NCI-H510A treated with DMSO at 0.1 percent for 48 hours (cell line): ENCODE measurements around the gene CREG2.

ENCODE experiments used
- DNase-seq: peaks from one replicate; lab custom pipeline; 2025; lab: John Stamatoyannopoulos, UW

The CREG2 gene

DNA sequence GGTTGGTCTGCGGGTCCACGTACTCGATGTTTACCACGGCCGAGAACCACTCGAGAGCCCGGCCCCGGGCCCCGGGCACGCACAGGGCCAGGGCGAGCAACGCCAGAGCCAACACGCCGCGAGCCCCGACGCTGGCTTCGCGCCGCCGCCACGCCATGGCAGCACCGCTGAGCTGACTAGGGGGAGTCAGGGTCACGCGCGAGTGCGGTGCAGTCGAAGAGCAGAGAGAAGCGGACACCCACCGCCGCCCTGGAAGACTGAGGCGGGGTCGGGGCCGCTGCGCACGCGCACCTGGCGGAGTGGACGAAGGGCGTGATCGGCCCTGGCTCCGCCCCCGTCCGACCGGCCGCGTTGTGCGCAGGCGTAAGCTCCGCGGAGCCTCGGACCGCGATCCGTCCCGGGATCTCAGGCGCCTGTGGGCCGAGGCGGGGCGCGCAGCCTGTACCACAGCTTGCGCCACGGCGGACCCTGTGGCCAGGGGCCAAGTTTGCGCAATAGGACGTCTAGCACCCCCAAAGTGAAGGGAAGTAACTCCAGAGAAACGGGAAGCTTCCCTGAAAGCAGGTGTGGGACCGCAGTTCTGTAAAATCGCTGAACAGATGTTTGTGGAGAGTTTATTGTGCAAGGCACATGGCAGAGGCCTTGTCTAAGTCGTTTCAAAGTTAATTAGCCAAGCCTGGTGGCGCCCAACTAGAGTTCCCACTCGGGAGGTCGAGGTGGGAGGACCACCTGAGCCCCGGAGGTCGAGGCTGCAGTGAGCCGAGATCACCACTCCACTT lies 78.7 kb downstream of the CREG2 start, which contains the start of gene RNF149:
TSS of gene RNF149 (minus strand) at position 270 of the 779 bp plus-strand sequence. CDS start at position 157, 113 bp downstream.
- peak; percentile 73 for DNase-seq

DNA sequence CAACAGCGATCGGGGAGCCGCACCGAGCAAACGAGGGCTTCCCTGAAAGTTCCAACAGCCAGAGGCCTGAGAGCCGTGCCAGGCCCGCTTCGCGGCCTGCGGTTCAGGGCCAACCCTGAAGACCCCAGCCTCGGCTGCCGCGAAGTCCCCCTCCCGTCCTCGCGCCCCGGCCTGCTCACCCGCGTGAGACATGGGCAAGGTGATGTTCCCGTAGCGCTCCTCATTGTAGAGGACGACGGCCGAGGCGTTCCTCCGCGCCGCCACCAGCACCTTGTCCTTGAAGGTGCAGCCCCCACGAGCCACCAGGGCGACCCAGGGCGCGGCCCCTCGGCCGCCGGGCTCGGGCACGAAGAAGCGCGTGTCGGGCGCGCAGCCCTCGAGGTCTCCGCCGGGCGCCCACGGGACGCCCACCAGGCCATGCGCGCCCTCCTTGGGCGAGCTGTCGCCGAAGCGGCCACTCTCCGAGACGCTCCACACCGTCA lies 79.3 kb downstream of the CREG2 start:
- no peak for DNase-seq

DNA sequence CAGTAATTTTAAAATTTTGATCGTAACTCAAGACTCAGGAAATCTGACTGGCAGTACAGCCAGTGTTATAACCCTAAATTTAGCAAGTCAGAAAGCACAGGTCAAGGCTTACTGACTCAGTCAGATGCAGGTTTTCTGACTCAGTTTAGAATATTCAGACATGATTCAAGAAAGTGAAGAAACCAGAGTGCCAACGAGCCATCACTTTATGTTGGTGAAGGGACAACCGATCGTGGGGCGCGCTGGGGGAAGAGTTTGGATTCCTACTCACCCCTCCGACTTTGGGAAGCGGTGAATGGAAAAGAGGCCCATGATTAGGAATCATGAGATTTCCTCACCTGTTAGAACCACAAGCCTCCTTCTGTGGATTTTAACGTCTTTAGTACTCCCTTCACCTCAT lies 79.8 kb downstream of the CREG2 start:
- no peak for DNase-seq

- no peak for DNase-seq
Measured at GRCh38 chr2:101306410-101306809, 80.9 kb downstream of the CREG2 start.

DNA sequence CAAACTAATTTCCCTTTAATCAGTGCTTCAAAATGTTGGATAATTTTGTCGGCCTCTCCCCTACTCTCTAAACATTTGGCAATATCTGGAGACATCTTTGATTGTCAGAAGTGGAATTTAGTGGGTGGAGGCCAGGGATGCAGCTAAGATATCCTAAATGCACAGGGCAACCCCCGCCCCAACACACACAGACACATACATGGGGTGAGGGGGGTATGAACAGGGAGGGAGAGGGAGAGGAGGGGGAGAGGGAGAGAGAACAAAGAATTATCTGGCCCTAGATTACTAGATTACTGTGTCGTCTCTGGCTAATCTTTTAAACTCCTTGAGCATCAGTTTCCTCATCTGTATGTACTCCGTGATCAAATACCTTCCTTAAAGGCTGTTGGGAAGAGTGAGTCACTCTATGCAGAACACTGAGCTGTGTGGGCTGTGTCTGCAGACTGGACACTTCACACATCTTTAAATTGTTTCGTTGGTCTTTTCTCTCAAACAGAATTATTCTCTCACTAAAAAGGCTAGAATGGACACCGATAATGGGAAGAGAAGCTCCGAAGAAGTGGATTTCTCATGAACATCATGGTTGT lies 81.7 kb downstream of the CREG2 start:
- no peak for DNase-seq

GRCh38 chr2:101305035-101305434 lies 82.3 kb downstream of the CREG2 start:
- no peak for DNase-seq

GRCh38 chr2:101303688-101304087 lies 83.6 kb downstream of the CREG2 start:
- no peak for DNase-seq

DNA sequence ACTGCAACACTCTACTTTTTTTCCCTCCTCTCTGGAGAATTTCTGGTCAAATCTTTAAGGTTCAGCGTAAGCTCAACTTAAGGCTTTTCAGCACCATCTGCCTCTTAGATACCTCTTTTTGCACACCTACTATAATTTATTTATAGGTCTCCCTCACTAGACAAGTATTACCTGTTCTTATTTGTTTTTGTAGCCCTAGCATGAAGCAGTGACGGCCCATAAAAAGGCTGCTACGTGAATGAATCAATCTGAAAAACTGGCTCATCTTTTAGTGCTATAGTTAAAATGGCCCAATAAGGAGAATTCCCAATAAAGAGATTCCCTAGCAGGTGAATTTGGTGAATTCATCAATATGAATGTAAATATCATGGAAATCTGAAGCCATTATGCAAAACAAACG lies 85.3 kb downstream of the CREG2 start:
- peak; percentile 35 for DNase-seq

DNA sequence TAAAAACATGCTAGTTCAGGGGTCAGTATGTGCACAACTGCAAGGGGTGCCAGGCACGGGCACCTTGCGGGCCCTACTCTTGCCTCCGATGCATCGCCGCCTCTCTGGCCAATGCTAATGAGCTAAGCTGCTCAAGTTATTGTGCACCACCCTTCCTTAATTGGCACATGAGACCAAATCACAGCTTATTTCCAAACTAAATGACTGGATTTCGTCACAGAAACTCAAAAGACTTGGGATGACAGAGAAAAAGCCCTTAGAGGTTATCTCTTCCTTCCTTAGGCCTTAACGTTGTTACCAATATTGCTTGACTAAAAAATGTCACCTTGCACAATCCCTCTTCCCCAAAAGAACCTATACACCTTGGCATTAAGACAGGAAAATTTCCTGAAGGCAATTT lies 86.5 kb downstream of the CREG2 start:
- DNase-seq, result no peak

- DNase-seq, result no peak
Measured at GRCh38 chr2:101300164-101300563, 87.1 kb downstream of the CREG2 start.

- no peak for DNase-seq
Measured at GRCh38 chr2:101299604-101300003, 87.7 kb downstream of the CREG2 start.

- no peak for DNase-seq
Measured at GRCh38 chr2:101297383-101297782, 89.9 kb downstream of the CREG2 start.

GRCh38 chr2:101296371-101296770 lies 90.9 kb downstream of the CREG2 start:
- DNase-seq, result no peak

DNA sequence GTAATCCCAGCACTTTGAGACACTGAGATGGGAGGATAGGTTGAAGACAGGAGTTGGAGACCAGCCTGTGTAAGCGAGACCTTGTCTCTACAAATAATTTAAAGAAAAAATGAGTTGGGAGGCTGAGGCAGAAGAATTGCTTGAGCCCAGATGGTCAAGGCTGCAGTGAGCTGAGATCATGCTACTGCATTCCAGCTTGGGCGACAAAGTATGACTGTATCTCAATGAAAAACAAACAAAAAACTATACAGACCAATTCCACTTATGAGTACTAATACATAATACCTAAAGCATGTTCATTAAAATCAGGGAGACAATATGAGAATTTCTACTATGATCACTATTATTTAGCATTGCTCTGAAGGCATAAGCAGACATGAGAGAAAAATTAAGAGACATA lies 91.4 kb downstream of the CREG2 start:
- no peak for DNase-seq
